Activated CD8-positive, alpha-beta T cell treated with anti-CD3 and anti-CD28 coated beads, Interleukin-2, amount 10 ng/mL, durations not matched to agents 7 days and 5 days (primary cell): ENCODE results near the gene PTPRU. TPM values are rescaled to one million over a fixed set of nuclear protein-coding genes. Genes with fewer than 3 reads are reported as not detected.
A peak's percentile ranks its signal among the peaks of the same experiment; 100 is the strongest.
"Not testable (repeated sequence)": the region's sequence is repeated elsewhere in the genome, so short reads cannot be mapped to it uniquely, and the experiment has no call there.

Experiments used
- ATAC-seq: fragments of 150-1000 bp; cut with Tn5 transposase; one replicate; pipeline ENCODE4 v1.10.0; 2021; ENCODE audit warnings: moderate library complexity
- CTCF ChIA-PET: fragments of 350-600 bp; sonication (Branson Sonifier 250); formaldehyde crosslinking; loops from one replicate; lab custom pipeline; 2021; ENCODE audit warnings: antibody characterized with exemption; lab: Charles Lee
- POLR2A ChIA-PET: fragments of 350-600 bp; sonication (Branson Sonifier 250); formaldehyde crosslinking; loops from one replicate; lab custom pipeline; 2021; ENCODE audit warnings: antibody characterized with exemption; lab: Charles Lee
- DNase-seq: peaks from one replicate; pipeline ENCODE4 v3.0.0-alpha.2; 2020
- H3K27ac Mint-ChIP-seq: one replicate; pipeline ENCODE4 v1.8.0; 2021; ENCODE audit warnings: mild to moderate bottlenecking, mixed read lengths
- H3K27me3 Mint-ChIP-seq: one replicate; pipeline ENCODE4 v1.8.0; 2021; ENCODE audit warnings: low read depth, mixed read lengths
- H3K36me3 Mint-ChIP-seq: one replicate; pipeline ENCODE4 v1.8.0; 2021; ENCODE audit warnings: low read depth, mixed read lengths
- H3K4me1 Mint-ChIP-seq: one replicate; pipeline ENCODE4 v1.8.0; 2021; ENCODE audit warnings: low read depth, mixed read lengths
- H3K4me3 Mint-ChIP-seq: one replicate; pipeline ENCODE4 v1.8.0; 2021; ENCODE audit warnings: mild to moderate bottlenecking, mixed read lengths
- H3K9me3 Mint-ChIP-seq: one replicate; pipeline ENCODE4 v1.8.0; 2022; ENCODE audit warnings: mixed read lengths; ENCODE audit not compliant: insufficient read depth
- total RNA-seq, 2 experiments: library from RNA; stranded (reverse); gene quantifications; one replicate each; pipeline ENCODE4 v1.2.3, GENCODE V29; 2021

Gene PTPRU
- total RNA-seq, 2 experiments from 2014 or later = 0.13 TPM; not detected in 1

DNA sequence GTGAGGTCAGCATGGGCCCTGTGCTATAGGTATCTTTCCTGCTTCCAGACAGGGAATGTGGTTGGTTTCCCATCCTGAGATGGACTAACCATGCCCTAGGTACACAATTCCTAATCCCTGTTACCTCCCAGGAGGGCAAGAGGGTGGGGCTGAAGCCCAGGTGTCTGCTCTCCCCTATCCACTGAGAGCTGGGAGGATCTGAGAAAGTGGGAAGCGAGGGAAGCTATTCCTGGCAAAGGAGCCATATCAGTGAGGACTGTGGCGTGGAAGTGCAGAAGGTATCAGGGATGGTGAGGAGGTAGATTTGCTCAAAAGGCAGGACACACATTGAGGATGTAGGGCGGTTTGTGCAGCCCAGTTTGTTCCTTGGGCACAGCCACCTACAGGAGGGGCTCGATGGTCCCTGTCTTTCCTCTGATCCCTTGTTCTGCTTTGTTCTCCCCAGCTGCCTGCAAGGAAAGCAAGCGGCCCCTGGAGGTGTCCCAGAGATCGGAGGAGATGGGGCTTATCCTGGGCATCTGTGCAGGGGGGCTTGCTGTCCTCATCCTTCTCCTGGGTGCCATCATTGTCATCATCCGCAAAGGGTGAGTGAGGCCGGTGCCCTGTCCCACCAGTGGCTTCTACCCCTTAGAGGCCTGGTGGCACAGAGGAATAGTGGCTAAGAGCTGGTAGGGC, 48.1 kb downstream of the PTPRU start:
- DNase-seq (no peak), ATAC-seq (no peak)
- ChIA-PET POLR2A (no interaction called here), CTCF (no interaction called here)
- no peaks in the 10 kb centered on the region for H3K27me3 Mint-ChIP-seq
- H3K9me3 Mint-ChIP-seq = no peaks in the 10 kb centered on the region
- H3K4me1 Mint-ChIP-seq = peaks cover 3% of the 10 kb centered on the region
- H3K36me3 Mint-ChIP-seq = no peaks in the 10 kb centered on the region
- H3K27ac Mint-ChIP-seq = peak overlapping the region; percentile 39
- no peak overlapping the region for H3K4me3 Mint-ChIP-seq

DNA sequence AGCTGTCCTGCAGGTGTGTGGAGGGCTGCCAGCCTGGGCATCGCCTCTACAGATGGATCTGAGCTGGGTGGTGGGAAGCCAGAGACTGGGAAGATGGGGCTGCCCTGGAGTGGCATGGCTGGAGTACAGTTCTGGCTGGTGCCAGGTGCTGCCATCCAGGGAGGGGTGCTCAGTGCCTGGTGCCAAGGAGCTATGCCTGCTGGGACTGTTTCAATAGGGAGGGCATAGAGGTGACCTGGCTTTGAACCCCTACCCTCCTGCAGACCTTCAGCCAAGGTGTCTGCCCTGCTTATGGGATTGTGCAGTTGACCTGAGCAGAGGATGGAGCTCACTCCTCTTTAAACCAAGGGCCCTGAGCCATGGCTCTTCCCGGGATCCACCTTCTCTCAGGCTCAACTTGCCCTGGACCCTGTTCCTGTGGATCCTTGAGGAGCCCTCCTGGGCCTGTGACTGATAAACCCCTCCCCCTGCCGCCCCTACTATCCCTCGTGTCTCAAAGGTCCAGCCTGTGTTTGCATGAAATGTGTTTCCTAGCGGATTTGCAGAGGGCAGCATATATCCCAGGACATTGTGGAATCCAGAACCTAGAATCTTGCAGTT, 48.7 kb downstream of the PTPRU start:
- H3K27me3 Mint-ChIP-seq = no peaks in the 10 kb centered on the region
- POLR2A ChIA-PET = no interaction called here
- H3K27ac Mint-ChIP-seq = no peak overlapping the region
- H3K4me3 Mint-ChIP-seq = no peak overlapping the region
- ATAC-seq = no peak
- no peak for DNase-seq
- CTCF ChIA-PET = no interaction called here
- H3K9me3 Mint-ChIP-seq = no peaks in the 10 kb centered on the region
- H3K4me1 Mint-ChIP-seq = peaks cover 3% of the 10 kb centered on the region
- no peaks in the 10 kb centered on the region for H3K36me3 Mint-ChIP-seq

DNA sequence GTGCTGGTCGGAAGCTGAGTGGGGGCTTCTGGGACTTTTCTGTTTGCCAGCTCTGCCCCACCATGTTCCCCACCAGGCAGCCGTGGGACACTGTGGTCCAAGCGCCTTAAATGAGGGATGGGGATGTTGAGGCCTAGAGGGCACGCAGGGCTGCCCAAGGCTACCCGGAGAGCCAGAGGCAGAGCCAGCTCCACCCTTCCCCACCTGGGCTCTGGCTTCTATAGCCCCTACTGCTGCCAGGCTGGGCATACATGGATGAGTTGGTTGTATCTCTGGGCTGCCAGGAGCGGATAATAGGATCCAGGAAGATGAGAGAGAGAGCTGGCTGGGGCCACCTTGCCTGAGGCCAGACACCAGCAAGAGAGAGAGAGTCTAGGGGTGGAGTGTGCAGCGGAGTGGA, 49.4 kb downstream of the PTPRU start:
- H3K4me1 Mint-ChIP-seq = peaks cover 3% of the 10 kb centered on the region
- no peaks in the 10 kb centered on the region for H3K9me3 Mint-ChIP-seq
- CTCF ChIA-PET = no interaction called here
- no peak for ATAC-seq
- no peaks in the 10 kb centered on the region for H3K27me3 Mint-ChIP-seq
- H3K4me3 Mint-ChIP-seq = no peak overlapping the region
- no peaks in the 10 kb centered on the region for H3K36me3 Mint-ChIP-seq
- POLR2A ChIA-PET = no interaction called here
- H3K27ac Mint-ChIP-seq = no peak overlapping the region
- DNase-seq = no peak

DNA sequence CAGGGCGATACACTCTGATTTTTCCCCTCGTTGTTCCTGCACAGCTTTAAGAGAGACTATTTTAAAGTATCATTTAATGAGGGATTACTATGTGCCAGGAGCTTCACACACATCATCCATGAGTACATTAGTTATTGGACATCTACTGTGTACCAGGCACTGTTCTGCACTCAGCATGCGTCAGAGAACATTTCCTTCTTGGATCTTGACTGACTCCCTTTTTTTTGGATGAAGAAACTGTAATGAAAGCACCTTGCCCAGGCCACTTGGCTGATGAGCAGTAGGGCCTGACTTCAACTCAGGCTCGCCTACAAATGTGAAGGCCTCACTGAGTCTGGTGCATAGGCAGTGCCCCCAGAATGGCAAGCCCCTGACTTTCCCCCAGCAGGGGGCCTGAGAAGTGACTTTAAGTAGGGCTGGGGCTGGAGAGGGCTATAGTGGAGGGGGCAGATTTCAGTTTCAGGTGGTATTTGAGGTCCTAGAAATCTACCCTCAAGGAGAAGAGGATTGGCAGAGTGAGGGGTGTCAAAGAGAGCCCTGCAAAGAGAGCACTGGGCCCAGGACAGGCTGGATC, 50.0 kb downstream of the PTPRU start:
- Mint-ChIP-seq H3K27me3 (no peaks in the 10 kb centered on the region), H3K4me3 (no peak overlapping the region), H3K4me1 (peaks cover 3% of the 10 kb centered on the region), H3K9me3 (no peaks in the 10 kb centered on the region), H3K36me3 (no peaks in the 10 kb centered on the region), H3K27ac (no peak overlapping the region)
- POLR2A ChIA-PET = no interaction called here
- no peak for DNase-seq
- no peak for ATAC-seq
- CTCF ChIA-PET = no interaction called here

DNA sequence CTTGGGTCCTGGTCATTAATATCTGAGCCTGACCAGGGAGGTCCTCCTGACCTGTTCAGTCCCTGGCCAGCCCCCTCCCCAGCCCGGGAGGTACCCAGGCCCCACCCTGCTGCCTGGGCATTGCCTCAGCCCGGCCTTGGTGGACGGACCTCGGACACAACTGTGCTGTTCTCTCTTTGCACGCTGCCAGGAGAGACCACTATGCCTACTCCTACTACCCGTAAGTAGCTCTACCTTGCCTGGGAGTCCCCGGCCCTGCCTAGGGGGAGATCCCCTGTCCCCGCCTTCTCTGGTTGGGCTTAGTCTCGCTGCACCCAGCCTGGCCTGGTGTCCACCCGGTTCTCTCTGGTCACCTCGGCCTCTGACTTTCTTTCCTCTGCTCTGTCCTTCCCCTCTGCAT, 53.2 kb downstream of the PTPRU start:
- Mint-ChIP-seq H3K4me3 (no peak overlapping the region), H3K27ac (no peak overlapping the region), H3K4me1 (no peaks in the 10 kb centered on the region), H3K27me3 (no peaks in the 10 kb centered on the region), H3K9me3 (no peaks in the 10 kb centered on the region), H3K36me3 (no peaks in the 10 kb centered on the region)
- DNase-seq = no peak
- ChIA-PET CTCF (no interaction called here), POLR2A (no interaction called here)
- no peak for ATAC-seq

DNA sequence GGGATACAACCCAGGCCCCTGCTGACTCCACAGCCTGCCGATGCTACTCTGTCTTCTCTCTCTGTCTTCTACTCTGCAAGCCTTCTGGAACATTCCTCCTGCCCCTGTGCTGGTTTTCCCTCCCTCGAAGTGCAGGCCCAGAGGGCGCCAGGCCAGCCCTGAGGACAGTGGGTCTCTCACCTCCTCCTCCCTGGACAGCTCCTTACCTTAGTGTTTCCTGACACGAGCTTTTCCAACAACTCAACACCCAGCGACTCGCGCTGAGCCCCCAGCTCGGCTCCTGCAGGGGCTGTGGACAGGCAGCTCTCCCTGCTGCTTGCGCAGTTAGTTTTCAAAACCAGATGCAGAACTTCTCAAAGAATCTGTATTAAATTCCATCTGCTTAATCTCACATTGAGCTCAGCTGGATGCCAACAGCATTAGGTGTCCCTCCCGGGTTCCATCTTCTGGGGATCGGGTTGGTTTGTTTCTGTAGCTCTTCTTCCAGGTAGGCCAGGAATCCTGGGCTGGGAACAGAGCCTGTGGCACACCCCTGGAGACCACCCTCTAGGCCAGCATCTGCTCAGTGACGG, 54.2 kb downstream of the PTPRU start:
- POLR2A ChIA-PET = no interaction called here
- H3K36me3 Mint-ChIP-seq = no peaks in the 10 kb centered on the region
- peaks cover 2% of the 10 kb centered on the region for H3K27me3 Mint-ChIP-seq
- H3K4me3 Mint-ChIP-seq = no peak overlapping the region
- H3K4me1 Mint-ChIP-seq = no peaks in the 10 kb centered on the region
- CTCF ChIA-PET = no interaction called here
- H3K27ac Mint-ChIP-seq = no peak overlapping the region
- H3K9me3 Mint-ChIP-seq = no peaks in the 10 kb centered on the region
- no peak for ATAC-seq
- no peak for DNase-seq

DNA sequence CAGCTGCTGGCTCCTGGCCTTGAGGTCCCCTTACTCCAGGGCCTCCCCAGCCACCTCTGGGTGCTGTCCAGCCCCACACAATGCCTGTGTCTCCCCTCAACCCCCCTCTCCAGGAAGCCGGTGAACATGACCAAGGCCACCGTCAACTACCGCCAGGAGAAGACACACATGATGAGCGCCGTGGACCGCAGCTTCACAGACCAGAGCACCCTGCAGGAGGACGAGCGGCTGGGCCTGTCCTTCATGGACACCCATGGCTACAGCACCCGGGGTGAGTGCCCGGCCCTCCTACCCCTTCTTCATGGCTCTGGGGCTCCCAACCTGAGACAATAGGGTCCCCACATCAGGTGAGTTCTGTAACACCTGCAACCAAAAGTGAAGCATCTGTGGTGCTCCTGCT, 55.4 kb downstream of the PTPRU start:
- ChIA-PET POLR2A (no interaction called here), CTCF (no interaction called here)
- Mint-ChIP-seq H3K27me3 (peaks cover 4% of the 10 kb centered on the region), H3K9me3 (no peaks in the 10 kb centered on the region), H3K27ac (no peak overlapping the region), H3K4me3 (no peak overlapping the region), H3K4me1 (no peaks in the 10 kb centered on the region), H3K36me3 (no peaks in the 10 kb centered on the region)
- ATAC-seq = no peak
- DNase-seq = no peak

DNA sequence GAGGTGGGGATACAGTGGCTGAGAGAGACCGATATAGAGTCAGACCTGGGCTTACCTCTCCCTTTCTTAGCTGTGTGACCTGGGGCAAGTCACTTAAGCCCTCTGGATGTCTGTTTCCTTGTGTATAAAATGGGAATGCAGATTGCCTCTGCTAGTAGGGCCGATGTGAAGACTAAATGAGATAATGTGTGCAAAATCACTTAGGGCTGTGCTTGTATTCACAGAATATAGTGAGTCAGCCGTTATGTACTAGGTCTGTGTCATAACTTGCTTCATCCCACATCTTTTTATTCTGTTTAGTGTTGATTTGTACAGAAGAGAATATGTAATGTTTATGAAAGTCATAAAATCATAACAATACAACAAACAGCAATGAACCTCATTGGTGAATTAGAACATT, 56.0 kb downstream of the PTPRU start:
- no peak overlapping the region for H3K4me3 Mint-ChIP-seq
- H3K27me3 Mint-ChIP-seq = peaks cover 4% of the 10 kb centered on the region
- POLR2A ChIA-PET = no interaction called here
- H3K27ac Mint-ChIP-seq = no peak overlapping the region
- ATAC-seq (no peak), DNase-seq (no peak)
- H3K4me1 Mint-ChIP-seq = no peaks in the 10 kb centered on the region
- CTCF ChIA-PET = no interaction called here
- no peaks in the 10 kb centered on the region for H3K9me3 Mint-ChIP-seq
- H3K36me3 Mint-ChIP-seq = no peaks in the 10 kb centered on the region

DNA sequence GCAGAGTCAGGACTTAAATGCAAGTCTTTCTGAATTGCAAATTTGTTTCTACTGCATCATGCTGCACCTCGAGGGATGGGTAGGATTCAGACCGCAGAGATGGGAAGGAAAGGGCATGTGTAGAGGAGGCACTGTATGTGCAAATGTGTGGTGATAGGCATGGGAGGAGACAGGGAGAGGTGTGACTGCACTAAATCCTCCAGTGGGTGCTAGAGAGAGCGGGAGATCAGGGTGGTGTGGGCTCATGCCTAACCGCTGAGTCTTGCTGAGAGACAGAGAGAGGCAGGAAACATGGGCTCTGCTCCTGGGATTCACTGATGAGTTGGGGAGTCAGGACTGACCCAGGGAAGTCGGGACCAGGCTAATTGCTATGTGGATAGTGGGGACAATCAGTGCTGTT, 61.1 kb downstream of the PTPRU start:
- no peak overlapping the region for H3K4me3 Mint-ChIP-seq
- H3K36me3 Mint-ChIP-seq = no peaks in the 10 kb centered on the region
- H3K4me1 Mint-ChIP-seq = no peaks in the 10 kb centered on the region
- ChIA-PET POLR2A (no interaction called here), CTCF (no interaction called here)
- no peaks in the 10 kb centered on the region for H3K9me3 Mint-ChIP-seq
- DNase-seq (no peak), ATAC-seq (no peak)
- H3K27ac Mint-ChIP-seq = no peak overlapping the region
- H3K27me3 Mint-ChIP-seq = peaks cover 7% of the 10 kb centered on the region

DNA sequence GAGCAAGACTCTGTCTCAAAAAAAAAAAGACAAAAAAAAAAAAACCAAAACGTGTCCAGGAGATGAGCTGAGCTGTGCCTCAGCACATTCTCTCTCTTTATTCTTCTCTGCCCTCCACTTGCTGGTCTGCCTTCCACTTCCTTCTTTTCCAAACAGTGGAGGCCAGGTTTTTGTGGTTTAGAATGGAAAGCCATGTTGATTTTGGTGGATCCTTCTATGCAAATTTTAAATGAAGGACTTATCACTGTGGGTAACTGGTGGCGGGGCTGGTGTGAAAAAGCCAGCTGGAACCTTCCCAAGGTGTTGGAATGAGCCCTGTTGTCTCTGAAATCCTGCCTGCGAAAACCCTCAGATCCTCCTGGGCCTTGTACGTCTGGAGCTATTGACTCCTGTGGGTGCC, 61.9 kb downstream of the PTPRU start:
- no peaks in the 10 kb centered on the region for H3K4me1 Mint-ChIP-seq
- ChIA-PET POLR2A (no interaction called here), CTCF (no interaction called here)
- H3K4me3 Mint-ChIP-seq = no peak overlapping the region
- no peaks in the 10 kb centered on the region for H3K9me3 Mint-ChIP-seq
- ATAC-seq = no peak
- no peaks in the 10 kb centered on the region for H3K36me3 Mint-ChIP-seq
- no peak overlapping the region for H3K27ac Mint-ChIP-seq
- H3K27me3 Mint-ChIP-seq = peaks cover 7% of the 10 kb centered on the region
- DNase-seq = no peak

DNA sequence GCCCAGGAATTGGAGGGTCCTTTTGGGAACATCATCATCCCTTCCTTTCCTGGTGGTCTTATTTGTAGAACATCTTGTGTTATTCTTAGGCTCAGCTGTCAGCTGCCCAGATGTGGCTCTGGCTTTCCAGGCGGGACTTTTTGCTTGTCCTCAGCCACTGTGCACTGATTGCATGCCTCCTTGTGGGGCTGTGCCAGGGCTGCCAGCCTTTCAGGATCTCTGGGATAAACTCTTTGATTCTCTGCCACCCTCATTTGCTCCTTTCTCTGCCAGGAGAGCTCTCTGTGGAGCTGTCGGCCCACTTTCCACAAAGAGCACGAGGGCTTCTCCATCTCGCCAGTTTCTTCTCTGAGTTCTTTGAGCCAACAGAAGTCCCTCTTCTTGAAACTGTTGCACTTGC, 63.1 kb downstream of the PTPRU start:
- no peak for DNase-seq
- Mint-ChIP-seq H3K36me3 (no peaks in the 10 kb centered on the region), H3K9me3 (no peaks in the 10 kb centered on the region), H3K4me1 (no peaks in the 10 kb centered on the region), H3K27ac (no peak overlapping the region), H3K4me3 (no peak overlapping the region), H3K27me3 (peaks cover 7% of the 10 kb centered on the region)
- no peak for ATAC-seq
- ChIA-PET POLR2A (interaction anchor here (0.6 kb wide), 1 partner anchor 1383 kb away, joined by 3 read pairs; no protein-coding TSS in a partner anchor), CTCF (no interaction called here)

DNA sequence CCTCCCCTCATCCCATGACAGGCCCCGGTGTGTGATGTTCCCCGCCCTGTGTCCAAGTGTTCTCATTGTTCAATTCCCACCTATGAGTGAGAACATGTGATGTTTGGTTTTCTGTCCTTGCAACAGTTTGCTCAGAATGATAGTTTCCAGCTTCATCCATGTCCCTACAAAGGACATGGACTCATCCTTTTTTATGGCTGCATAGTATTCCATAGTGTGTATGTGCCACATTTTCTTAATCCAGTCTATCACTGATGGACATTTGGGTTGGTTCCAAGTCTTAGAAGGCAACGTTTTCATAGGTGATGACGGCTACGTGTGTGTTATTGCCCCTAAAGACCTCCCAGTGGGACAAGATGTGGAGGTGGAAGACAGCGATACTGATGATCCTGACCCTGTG, 65.4 kb downstream of the PTPRU start:
- ATAC-seq, H3K4me3 Mint-ChIP-seq, H3K4me1 Mint-ChIP-seq, CTCF ChIA-PET, H3K27ac Mint-ChIP-seq, H3K36me3 Mint-ChIP-seq, POLR2A ChIA-PET, H3K9me3 Mint-ChIP-seq, H3K27me3 Mint-ChIP-seq, DNase-seq: not testable (repeated sequence)
